Neural cell (in vitro differentiated cells): ENCODE results near the gene TSHR. TPM values are rescaled to one million over a fixed set of nuclear protein-coding genes. Genes with fewer than 3 reads are reported as not detected.

ENCODE experiments used
- H2AFZ ChIP-seq: fragments of 200-600, 300-800 bp; sonication (generic), shearing (Covaris generic); 2 replicates; pipeline ENCODE4 v1.6.0; 2014; ENCODE audit warnings: low read depth, mild to moderate bottlenecking, antibody characterized with exemption, low read length, moderate library complexity
- H3F3A ChIP-seq: fragments of 200-600 bp; shearing (Covaris generic); 2 replicates; pipeline ENCODE4 v1.6.1; 2016; ENCODE audit warnings: mild to moderate bottlenecking, moderate library complexity, mixed read lengths, antibody characterized with exemption, low read length; ENCODE audit not compliant: insufficient read depth, poor library complexity, severe bottlenecking
- H3K27ac ChIP-seq: fragments of 200-600, 300-800 bp; sonication (generic), shearing (Covaris generic); 2 replicates; pipeline ENCODE4 v1.5.1; 2014; ENCODE audit warnings: mild to moderate bottlenecking, low read length, moderate library complexity
- H3K27me3 ChIP-seq: fragments of 300-800, 200-600 bp; sonication (generic), shearing (Covaris generic); 2 replicates; pipeline ENCODE4 v1.6.0; 2014; ENCODE audit warnings: mild to moderate bottlenecking, low read depth, low read length, moderate library complexity; ENCODE audit not compliant: insufficient read depth
- H3K36me3 ChIP-seq: fragments of 300-800, 200-600 bp; sonication (generic), shearing (Covaris generic); 2 replicates; pipeline ENCODE4 v1.5.1; 2014; ENCODE audit warnings: mild to moderate bottlenecking, antibody characterized with exemption, low read length, moderate library complexity; ENCODE audit not compliant: insufficient read depth
- H3K4me2 ChIP-seq: fragments of 300-800, 200-600 bp; sonication (generic), shearing (Covaris generic); 2 replicates; pipeline ENCODE4 v1.6.0; 2014; ENCODE audit warnings: mild to moderate bottlenecking, low read length
- H3K4me3 ChIP-seq: fragments of 300-800, 200-600 bp; sonication (generic), shearing (Covaris generic); 2 replicates; pipeline ENCODE4 v1.5.1; 2014; ENCODE audit warnings: mild to moderate bottlenecking, low read length, moderate library complexity
- H3K79me2 ChIP-seq: fragments of 200-600 bp; shearing (Covaris generic); replicated peaks from 2 replicates; pipeline ENCODE4 v1.6.0; 2014; ENCODE audit warnings: mild to moderate bottlenecking, low read length, moderate library complexity; ENCODE audit not compliant: insufficient read depth
- H3K9ac ChIP-seq: fragments of 300-800, 200-600 bp; sonication (generic), shearing (Covaris generic); 2 replicates; pipeline ENCODE4 v1.6.1; 2016; ENCODE audit warnings: mild to moderate bottlenecking, low read length, mixed read lengths
- H3K9me2 ChIP-seq: fragments of 200-600 bp; shearing (Covaris generic); 2 replicates; pipeline ENCODE4 v1.6.1; 2016; ENCODE audit warnings: mild to moderate bottlenecking, low read length, mixed read lengths; ENCODE audit not compliant: insufficient read depth
- H3K9me3 ChIP-seq: fragments of 200-600, 300-800 bp; sonication (generic), shearing (Covaris generic); 2 replicates; pipeline ENCODE4 v1.6.1; 2016; ENCODE audit warnings: mild to moderate bottlenecking, mixed run types, low read length, moderate library complexity, mixed read lengths
- H4K20me1 ChIP-seq: fragments of 200-600 bp; shearing (Covaris generic); 2 replicates; pipeline ENCODE4 v1.6.1; 2016; ENCODE audit warnings: mild to moderate bottlenecking, mixed run types; ENCODE audit not compliant: insufficient read depth
- EP300 ChIP-seq: fragments of 450-650 bp; conservative IDR thresholded peaks from 2 replicates; pipeline ENCODE4 v1.6.1; 2014; ENCODE audit warnings: antibody characterized with exemption, mild to moderate bottlenecking, moderate library complexity; ENCODE audit not compliant: poor library complexity, severe bottlenecking
- EZH2 ChIP-seq: fragments of 200-600, 300-800 bp; shearing (Covaris generic), sonication (generic); IDR thresholded peaks from 2 replicates; pipeline ENCODE4 v1.6.1; 2014; ENCODE audit warnings: antibody characterized with exemption, low read length, borderline replicate concordance, mild to moderate bottlenecking; ENCODE audit not compliant: insufficient read depth, poor library complexity, severe bottlenecking
- MXI1 ChIP-seq: fragments of 450-650 bp; conservative IDR thresholded peaks from 2 replicates; pipeline ENCODE4 v1.6.1; 2014; ENCODE audit warnings: antibody characterized with exemption, mild to moderate bottlenecking; ENCODE audit not compliant: poor library complexity, severe bottlenecking
- POLR2AphosphoS5 ChIP-seq: IDR thresholded peaks from 2 replicates; pipeline ENCODE4 v1.6.1; 2012
- RAD21 ChIP-seq: fragments of 450-650 bp; conservative IDR thresholded peaks from 2 replicates; pipeline ENCODE4 v1.6.1; 2014; ENCODE audit warnings: antibody characterized with exemption, mild to moderate bottlenecking, moderate library complexity
- SMC3 ChIP-seq: fragments of 450-650 bp; conservative IDR thresholded peaks from 2 replicates; pipeline ENCODE4 v1.6.1; 2014; ENCODE audit warnings: antibody characterized with exemption, mild to moderate bottlenecking, moderate library complexity; ENCODE audit not compliant: poor library complexity
- TAF1 ChIP-seq: IDR thresholded peaks from 2 replicates; pipeline ENCODE4 v1.6.1; 2012; ENCODE audit warnings: low read depth
- polyA plus RNA-seq: library from polyadenylated mRNA; depleted of rRNA; stranded (reverse); fragments of >200 nt; gene quantifications from 2 replicates; pipeline ENCODE4 v1.2.3, GENCODE V29; 2014
- TF ChIP-seq, protein P1 (sequence below): IDR thresholded peaks from 2 replicates; pipeline ENCODE4 v1.6.1; 2012; ENCODE audit warnings: borderline replicate concordance
- TF ChIP-seq, protein P2 (sequence below): fragments of 450-650 bp; IDR thresholded peaks from 2 replicates; pipeline ENCODE4 v1.5.1; 2014; ENCODE audit warnings: antibody characterized with exemption, mild to moderate bottlenecking, moderate library complexity; ENCODE audit not compliant: poor library complexity, severe bottlenecking

The TSHR gene
- polyA plus RNA-seq, 1 donor from 2014 or later: not detected

DNA sequence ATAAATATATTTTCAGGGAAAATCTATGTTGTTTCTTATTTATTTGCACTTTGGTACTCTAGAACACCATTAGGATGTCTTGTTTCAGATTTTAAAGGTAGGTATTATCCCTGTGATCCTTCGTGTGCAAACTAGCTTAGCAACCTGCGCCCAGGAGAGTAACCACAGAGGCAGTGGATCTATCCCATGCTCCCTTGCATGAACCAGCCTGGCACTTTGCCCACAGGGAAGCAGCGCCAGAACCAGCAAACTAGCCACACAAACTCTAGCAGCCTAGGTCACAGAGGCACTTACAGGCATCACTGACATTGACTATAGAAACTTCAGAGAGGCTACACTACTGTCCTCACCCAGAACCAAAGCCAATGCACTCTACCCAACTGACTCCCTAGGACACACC is 76.1 kb downstream of the TSHR start:
- Histone ChIP-seq H3K27ac (no peak overlapping the region), H3K79me2 (no peaks in the 10 kb centered on the region), H3K9ac (no peak overlapping the region), H3K4me2 (no peak overlapping the region), H3F3A (no peaks in the 10 kb centered on the region), H3K36me3 (no peaks in the 10 kb centered on the region), H3K9me3 (no peaks in the 10 kb centered on the region), H3K9me2 (no peaks in the 10 kb centered on the region), H3K4me3 (no peak overlapping the region), H4K20me1 (no peaks in the 10 kb centered on the region), H2AFZ (no peak overlapping the region), H3K27me3 (no peaks in the 10 kb centered on the region)
- TF ChIP-seq EP300: no peak
- TF ChIP-seq RAD21: no peak
- TF ChIP-seq POLR2AphosphoS5: no peak
- TF ChIP-seq, protein P1, sequence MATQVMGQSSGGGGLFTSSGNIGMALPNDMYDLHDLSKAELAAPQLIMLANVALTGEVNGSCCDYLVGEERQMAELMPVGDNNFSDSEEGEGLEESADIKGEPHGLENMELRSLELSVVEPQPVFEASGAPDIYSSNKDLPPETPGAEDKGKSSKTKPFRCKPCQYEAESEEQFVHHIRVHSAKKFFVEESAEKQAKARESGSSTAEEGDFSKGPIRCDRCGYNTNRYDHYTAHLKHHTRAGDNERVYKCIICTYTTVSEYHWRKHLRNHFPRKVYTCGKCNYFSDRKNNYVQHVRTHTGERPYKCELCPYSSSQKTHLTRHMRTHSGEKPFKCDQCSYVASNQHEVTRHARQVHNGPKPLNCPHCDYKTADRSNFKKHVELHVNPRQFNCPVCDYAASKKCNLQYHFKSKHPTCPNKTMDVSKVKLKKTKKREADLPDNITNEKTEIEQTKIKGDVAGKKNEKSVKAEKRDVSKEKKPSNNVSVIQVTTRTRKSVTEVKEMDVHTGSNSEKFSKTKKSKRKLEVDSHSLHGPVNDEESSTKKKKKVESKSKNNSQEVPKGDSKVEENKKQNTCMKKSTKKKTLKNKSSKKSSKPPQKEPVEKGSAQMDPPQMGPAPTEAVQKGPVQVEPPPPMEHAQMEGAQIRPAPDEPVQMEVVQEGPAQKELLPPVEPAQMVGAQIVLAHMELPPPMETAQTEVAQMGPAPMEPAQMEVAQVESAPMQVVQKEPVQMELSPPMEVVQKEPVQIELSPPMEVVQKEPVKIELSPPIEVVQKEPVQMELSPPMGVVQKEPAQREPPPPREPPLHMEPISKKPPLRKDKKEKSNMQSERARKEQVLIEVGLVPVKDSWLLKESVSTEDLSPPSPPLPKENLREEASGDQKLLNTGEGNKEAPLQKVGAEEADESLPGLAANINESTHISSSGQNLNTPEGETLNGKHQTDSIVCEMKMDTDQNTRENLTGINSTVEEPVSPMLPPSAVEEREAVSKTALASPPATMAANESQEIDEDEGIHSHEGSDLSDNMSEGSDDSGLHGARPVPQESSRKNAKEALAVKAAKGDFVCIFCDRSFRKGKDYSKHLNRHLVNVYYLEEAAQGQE: no peak
- no peak for TF ChIP-seq EZH2
- no peak for TF ChIP-seq MXI1
- no peak for TF ChIP-seq SMC3
- TF ChIP-seq, protein P2, sequence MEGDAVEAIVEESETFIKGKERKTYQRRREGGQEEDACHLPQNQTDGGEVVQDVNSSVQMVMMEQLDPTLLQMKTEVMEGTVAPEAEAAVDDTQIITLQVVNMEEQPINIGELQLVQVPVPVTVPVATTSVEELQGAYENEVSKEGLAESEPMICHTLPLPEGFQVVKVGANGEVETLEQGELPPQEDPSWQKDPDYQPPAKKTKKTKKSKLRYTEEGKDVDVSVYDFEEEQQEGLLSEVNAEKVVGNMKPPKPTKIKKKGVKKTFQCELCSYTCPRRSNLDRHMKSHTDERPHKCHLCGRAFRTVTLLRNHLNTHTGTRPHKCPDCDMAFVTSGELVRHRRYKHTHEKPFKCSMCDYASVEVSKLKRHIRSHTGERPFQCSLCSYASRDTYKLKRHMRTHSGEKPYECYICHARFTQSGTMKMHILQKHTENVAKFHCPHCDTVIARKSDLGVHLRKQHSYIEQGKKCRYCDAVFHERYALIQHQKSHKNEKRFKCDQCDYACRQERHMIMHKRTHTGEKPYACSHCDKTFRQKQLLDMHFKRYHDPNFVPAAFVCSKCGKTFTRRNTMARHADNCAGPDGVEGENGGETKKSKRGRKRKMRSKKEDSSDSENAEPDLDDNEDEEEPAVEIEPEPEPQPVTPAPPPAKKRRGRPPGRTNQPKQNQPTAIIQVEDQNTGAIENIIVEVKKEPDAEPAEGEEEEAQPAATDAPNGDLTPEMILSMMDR: no peak
- TF ChIP-seq TAF1: no peak

DNA sequence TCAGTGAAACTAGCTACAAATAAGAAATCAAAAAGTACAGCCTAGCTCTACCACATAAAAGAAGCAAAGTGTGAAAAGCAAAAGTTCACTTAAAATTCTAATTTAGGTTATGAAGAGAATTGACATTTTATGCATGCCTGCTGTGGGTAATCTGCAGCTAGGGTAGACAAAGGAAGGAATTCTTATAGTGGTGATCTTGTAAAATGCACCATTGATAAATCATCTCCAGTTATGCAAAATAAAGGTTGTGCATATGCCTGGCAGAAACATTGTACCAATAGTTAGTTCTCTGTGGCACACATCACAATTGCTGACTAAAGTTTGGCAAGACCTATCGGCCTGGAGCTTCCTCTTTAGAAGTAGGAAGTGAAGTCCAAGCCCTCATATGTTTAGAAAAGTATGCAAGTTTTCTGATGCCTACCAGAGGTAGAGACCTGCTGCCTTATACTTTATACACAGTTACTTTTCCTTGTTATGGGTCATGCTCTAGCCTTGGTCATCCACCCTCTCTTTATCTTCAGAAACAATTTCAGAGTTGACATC is 78.3 kb downstream of the TSHR start:
- H3K27me3 ChIP-seq: no peaks in the 10 kb centered on the region
- H3K9me3 ChIP-seq: no peaks in the 10 kb centered on the region
- no peaks in the 10 kb centered on the region for H3K36me3 ChIP-seq
- no peak overlapping the region for H3K4me3 ChIP-seq
- H3K79me2 ChIP-seq: no peaks in the 10 kb centered on the region
- H3K9me2 ChIP-seq: no peaks in the 10 kb centered on the region
- no peaks in the 10 kb centered on the region for H4K20me1 ChIP-seq
- H3K4me2 ChIP-seq: no peak overlapping the region
- H3F3A ChIP-seq: no peaks in the 10 kb centered on the region
- H3K9ac ChIP-seq: no peak overlapping the region
- TF ChIP-seq RAD21: no peak
- TF ChIP-seq TAF1: no peak
- TF ChIP-seq SMC3: no peak
- TF ChIP-seq POLR2AphosphoS5: no peak
- no peak for TF ChIP-seq EZH2
- TF ChIP-seq, protein P1: no peak
- TF ChIP-seq, protein P2: no peak
- TF ChIP-seq MXI1: no peak
- no peak for TF ChIP-seq EP300
- no peak overlapping the region for H2AFZ ChIP-seq
- H3K27ac ChIP-seq: no peak overlapping the region
